Measurements from ENCODE around the gene GPX4.

Gene GPX4

DNA sequence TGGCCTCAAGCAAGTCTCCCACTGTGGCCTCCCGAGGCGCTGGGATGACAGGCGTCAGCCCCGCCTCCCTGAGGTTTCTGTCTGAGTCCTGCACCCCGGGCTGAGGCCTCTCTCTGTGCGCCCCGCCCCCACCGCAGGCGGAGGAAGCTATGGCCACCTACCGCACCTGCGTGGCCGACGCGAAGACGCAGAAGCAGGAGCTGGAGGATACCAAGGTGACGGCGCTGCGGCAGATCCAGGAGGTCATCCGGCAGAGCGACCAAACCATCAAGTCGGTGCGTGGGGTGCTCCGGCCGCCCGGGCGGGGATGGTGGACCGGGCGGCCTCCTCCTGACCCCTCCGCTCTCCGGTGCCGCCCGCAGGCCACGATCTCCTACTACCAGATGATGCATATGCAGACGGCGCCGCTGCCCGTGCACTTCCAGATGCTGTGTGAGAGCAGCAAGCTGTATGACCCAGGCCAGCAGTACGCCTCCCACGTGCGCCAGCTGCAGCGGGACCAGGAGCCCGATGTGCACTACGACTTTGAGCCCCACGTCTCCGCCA, 24.2 kb upstream of the GPX4 start:
- no CpG with 5 or more reads among the region's 45 CpGs for WGBS (ENCODE audit: insufficient coverage, insufficient read length)
- no peak for DNase-seq (ENCODE audit: low read depth, low spot score)
- Histone ChIP-seq H3K36me3 (ENCODE audit: control insufficient read depth, insufficient read depth, low read length) (peaks cover 15% of the 10 kb centered on the region), H3K4me3 (ENCODE audit: low read length) (no peak overlapping the region), H3K4me1 (ENCODE audit: control insufficient read depth, insufficient read depth, low read length) (peaks cover 8% of the 10 kb centered on the region), H3K9me3 (ENCODE audit: control insufficient read depth, insufficient read depth, low read length) (no peaks in the 10 kb centered on the region), H3K27ac (ENCODE audit: low read length) (no peak overlapping the region), H3K27me3 (ENCODE audit: control insufficient read depth, insufficient read depth, low read length) (no peaks in the 10 kb centered on the region)

DNA sequence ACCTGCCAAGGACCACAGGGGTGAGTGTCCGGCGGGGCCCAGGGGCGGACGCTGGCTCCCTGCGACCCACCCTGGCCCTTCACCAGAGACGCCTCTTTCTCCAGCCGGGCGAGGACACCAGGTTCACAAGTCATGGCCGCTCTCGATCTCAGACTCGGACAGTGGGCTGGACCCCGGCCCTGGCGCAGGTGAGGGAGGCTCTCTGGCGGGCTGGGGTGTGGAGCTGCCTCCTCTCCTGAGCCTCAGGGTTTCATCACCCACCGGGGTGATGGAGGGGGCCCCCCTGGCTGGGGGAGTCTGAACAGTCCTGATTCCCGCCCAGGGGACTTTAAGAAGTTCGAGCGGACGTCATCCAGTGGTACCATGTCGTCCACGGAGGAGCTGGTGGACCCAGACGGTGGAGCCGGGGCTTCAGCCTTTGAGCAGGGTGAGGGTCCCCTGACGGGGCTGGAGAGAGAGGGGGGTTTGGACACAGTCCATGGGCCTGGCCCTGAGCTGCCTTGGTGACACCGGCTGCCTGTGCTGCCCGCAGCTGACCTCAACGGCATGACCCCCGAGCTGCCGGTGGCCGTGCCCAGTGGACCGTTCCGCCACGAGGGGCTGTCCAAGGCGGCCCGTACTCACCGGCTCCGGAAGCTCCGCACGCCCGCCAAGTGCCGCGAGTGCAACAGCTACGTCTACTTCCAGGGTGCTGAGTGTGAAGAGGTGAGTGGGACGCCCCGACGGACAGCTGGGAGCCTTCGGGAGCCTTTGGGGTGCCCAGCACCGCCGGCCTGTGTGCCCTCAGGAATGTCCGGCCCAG, 23.2 kb upstream of the GPX4 start:
- DNase-seq (ENCODE audit: low read depth, low spot score) = no peak
- H3K27ac ChIP-seq (ENCODE audit: low read length) = no peak overlapping the region
- H3K4me1 ChIP-seq (ENCODE audit: control insufficient read depth, insufficient read depth, low read length) = peaks cover 8% of the 10 kb centered on the region
- WGBS (ENCODE audit: insufficient coverage, insufficient read length) = no CpG with 5 or more reads among the region's 50 CpGs
- H3K36me3 ChIP-seq (ENCODE audit: control insufficient read depth, insufficient read depth, low read length) = peaks cover 16% of the 10 kb centered on the region
- no peaks in the 10 kb centered on the region for H3K27me3 ChIP-seq (ENCODE audit: control insufficient read depth, insufficient read depth, low read length)
- H3K9me3 ChIP-seq (ENCODE audit: control insufficient read depth, insufficient read depth, low read length) = no peaks in the 10 kb centered on the region
- no peak overlapping the region for H3K4me3 ChIP-seq (ENCODE audit: low read length)

DNA sequence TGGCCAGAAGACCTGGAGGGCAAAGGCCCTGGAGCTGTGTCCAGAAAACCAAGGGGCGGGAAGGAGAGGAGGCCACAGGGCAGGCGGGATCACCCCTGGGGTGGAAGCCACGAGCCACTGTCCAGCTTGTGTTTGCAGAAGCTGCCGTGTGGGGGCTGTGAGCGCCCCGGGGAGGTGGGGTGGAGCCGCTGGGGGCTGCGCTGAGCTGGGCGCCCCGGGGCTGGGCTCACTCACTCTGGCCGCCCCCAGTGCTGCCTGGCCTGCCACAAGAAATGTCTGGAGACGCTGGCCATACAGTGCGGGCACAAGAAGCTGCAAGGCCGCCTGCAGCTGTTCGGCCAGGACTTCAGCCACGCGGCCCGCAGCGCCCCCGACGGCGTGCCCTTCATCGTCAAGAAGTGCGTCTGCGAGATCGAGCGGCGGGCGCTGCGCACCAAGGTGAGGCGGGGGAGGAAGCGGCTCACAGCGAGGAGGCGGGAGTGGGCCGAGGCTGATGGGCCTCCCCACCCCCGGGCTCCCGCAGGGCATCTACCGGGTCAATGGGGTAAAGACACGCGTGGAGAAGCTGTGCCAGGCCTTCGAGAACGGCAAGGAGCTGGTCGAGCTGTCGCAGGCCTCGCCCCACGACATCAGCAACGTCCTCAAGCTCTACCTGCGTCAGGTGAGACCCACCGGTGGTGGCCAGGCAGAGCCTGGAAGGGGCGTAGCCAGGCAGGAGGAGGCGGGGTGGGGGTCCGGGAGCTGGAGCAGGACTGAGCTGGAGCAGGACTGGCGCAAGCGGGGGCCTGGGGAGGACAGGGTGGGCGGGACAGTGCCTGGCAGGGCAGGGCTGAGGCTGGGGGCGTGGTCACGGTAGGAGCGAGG, 22.3 kb upstream of the GPX4 start:
- peak overlapping the region; percentile 16; the same call in 1 of the 2 replicates for H3K4me3 ChIP-seq (ENCODE audit: low read length)

DNA sequence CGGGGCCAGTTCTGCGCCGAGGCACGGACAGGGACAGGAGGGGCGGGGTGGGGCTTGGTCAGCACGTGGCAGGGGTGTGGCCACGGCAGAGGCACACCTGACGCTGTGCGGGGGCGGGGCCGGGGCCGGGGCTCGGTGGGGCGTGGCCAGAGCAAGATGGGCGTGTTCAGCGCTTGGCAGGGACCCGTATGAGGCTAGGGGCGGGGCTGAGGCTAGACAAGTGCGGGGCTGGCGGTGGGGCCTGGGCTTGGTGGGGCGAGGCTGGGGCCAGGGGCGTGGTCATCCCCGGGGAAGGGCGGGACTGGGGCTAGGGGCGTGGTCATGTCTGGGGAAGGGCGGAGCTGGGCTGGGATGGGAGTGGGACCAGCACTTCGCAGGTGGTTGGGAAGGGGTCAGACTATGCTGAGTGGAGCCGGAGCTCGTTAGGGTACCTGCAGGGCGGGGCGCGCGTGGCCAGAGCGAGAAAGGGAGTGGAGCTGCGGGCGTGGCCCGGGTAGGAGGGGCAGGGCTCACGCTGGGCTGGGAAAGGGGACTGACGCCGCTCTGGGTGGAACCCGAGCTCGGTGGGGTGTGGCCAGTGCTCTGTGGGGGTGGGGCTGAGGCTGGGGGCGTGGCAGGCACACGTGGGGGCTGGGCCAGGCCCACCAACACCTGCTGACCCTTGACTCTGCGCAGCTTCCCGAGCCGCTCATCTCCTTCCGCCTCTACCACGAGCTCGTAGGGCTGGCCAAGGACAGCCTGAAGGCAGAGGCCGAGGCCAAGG, 21.4 kb upstream of the GPX4 start:
- peak overlapping the region; percentile 46; the same call in 1 of the 2 replicates for H3K4me3 ChIP-seq (ENCODE audit: low read length)
- H3K27ac ChIP-seq (ENCODE audit: low read length) = no peak overlapping the region
- H3K4me1 ChIP-seq (ENCODE audit: control insufficient read depth, insufficient read depth, low read length) = peaks cover 8% of the 10 kb centered on the region
- H3K36me3 ChIP-seq (ENCODE audit: control insufficient read depth, insufficient read depth, low read length) = peaks cover 23% of the 10 kb centered on the region
- H3K27me3 ChIP-seq (ENCODE audit: control insufficient read depth, insufficient read depth, low read length) = no peaks in the 10 kb centered on the region
- no peaks in the 10 kb centered on the region for H3K9me3 ChIP-seq (ENCODE audit: control insufficient read depth, insufficient read depth, low read length)
- no CpG with 5 or more reads among the region's 51 CpGs for WGBS (ENCODE audit: insufficient coverage, insufficient read length)
- DNase-seq (ENCODE audit: low read depth, low spot score) = no peak

More for the DNA sequence above, 22.3 kb upstream of the GPX4 start:
- H3K9me3 ChIP-seq (ENCODE audit: control insufficient read depth, insufficient read depth, low read length) = no peaks in the 10 kb centered on the region
- WGBS (ENCODE audit: insufficient coverage, insufficient read length) = no CpG with 5 or more reads among the region's 58 CpGs
- peaks cover 23% of the 10 kb centered on the region for H3K36me3 ChIP-seq (ENCODE audit: control insufficient read depth, insufficient read depth, low read length)
- DNase-seq (ENCODE audit: low read depth, low spot score) = no peak
- no peaks in the 10 kb centered on the region for H3K27me3 ChIP-seq (ENCODE audit: control insufficient read depth, insufficient read depth, low read length)
- peaks cover 8% of the 10 kb centered on the region for H3K4me1 ChIP-seq (ENCODE audit: control insufficient read depth, insufficient read depth, low read length)
- H3K27ac ChIP-seq (ENCODE audit: low read length) = no peak overlapping the region

DNA sequence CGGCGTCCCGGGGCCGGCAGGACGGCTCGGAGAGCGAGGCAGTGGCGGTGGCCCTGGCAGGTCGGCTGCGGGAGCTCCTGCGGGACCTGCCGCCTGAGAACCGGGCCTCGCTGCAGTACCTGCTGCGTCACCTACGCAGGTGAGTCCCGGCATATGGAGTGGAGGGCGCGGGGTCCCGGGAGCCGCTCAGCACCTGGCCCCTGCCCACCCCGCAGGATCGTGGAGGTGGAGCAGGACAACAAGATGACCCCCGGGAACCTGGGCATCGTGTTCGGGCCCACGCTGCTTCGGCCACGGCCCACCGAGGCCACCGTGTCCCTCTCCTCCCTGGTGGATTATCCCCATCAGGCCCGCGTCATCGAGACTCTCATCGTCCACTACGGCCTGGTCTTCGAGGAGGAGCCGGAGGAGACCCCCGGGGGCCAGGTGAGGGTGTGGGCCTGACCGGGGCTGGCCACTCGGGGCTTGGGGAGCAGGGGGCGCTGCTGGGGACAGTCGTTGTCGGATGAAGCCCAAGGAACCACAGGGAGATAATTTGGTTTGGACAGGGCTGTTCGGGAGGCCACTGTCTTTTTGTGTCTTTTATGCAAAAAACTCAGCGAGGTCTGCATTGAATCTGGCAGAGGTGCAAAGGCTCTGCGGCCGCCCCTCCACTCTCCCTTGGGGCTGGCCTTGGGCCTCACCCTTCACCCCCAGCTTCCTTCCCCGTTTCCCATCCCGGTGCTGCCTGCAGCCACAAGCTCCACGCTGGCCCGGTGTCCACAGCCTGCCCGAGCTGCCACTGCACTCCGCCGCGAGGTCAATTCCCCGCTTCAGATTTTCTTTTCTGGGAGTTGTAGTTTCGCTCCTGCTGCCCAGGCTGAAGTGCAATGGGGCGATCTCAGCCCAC, 20.6 kb upstream of the GPX4 start:
- Histone ChIP-seq H3K27ac (ENCODE audit: low read length) (no peak overlapping the region), H3K27me3 (ENCODE audit: control insufficient read depth, insufficient read depth, low read length) (no peaks in the 10 kb centered on the region), H3K4me3 (ENCODE audit: low read length) (no peak overlapping the region; the same call in 1 of the 2 replicates), H3K9me3 (ENCODE audit: control insufficient read depth, insufficient read depth, low read length) (no peaks in the 10 kb centered on the region), H3K4me1 (ENCODE audit: control insufficient read depth, insufficient read depth, low read length) (peaks cover 8% of the 10 kb centered on the region), H3K36me3 (ENCODE audit: control insufficient read depth, insufficient read depth, low read length) (peaks cover 25% of the 10 kb centered on the region)
- no peak for DNase-seq (ENCODE audit: low read depth, low spot score)
- WGBS (ENCODE audit: insufficient coverage, insufficient read length) = no CpG with 5 or more reads among the region's 59 CpGs

DNA sequence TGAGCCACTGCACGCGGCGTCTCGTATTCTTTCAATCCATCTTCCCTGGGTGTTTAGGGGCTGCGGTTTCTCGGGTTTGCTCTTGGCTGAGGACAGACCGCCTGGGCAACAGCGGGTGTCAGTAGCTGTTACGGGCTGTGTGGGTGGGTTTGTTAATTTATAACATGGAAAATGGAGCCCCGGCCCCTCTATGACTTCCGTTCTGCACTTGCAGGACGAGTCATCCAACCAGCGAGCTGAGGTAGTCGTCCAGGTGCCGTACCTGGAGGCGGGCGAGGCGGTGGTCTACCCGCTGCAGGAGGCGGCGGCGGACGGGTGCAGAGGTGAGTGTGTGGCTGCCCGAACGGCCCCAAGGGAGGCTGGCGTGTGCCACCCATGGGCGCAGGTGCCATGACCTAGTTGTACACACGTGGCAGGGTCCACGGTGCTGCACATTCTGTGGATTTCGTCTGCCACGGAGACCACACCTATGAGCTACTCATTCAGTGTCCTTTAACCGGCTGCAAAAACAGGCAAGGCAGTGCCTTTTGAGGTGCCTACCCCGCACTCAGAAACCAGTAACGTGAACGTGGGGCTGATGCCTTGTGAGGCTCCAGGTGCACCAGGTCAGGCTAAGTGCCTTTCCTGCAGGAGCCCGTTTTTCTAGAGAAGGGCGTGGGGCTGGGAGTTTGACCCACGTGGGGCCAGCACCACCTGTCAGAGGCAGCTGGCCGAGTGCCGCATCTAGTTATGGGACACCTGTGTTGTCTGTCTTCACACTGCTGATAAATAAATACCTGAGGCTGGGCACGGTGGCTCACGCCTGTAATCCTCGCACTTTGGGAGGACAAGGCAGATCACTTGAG, 19.5 kb upstream of the GPX4 start:
- H3K27me3 ChIP-seq (ENCODE audit: control insufficient read depth, insufficient read depth, low read length) = no peaks in the 10 kb centered on the region
- no peak overlapping the region for H3K4me3 ChIP-seq (ENCODE audit: low read length)
- DNase-seq (ENCODE audit: low read depth, low spot score) = no peak
- no peak overlapping the region for H3K27ac ChIP-seq (ENCODE audit: low read length)
- no peaks in the 10 kb centered on the region for H3K9me3 ChIP-seq (ENCODE audit: control insufficient read depth, insufficient read depth, low read length)
- peaks cover 33% of the 10 kb centered on the region for H3K36me3 ChIP-seq (ENCODE audit: control insufficient read depth, insufficient read depth, low read length)
- H3K4me1 ChIP-seq (ENCODE audit: control insufficient read depth, insufficient read depth, low read length) = peaks cover 8% of the 10 kb centered on the region
- no CpG with 5 or more reads among the region's 43 CpGs for WGBS (ENCODE audit: insufficient coverage, insufficient read length)

DNA sequence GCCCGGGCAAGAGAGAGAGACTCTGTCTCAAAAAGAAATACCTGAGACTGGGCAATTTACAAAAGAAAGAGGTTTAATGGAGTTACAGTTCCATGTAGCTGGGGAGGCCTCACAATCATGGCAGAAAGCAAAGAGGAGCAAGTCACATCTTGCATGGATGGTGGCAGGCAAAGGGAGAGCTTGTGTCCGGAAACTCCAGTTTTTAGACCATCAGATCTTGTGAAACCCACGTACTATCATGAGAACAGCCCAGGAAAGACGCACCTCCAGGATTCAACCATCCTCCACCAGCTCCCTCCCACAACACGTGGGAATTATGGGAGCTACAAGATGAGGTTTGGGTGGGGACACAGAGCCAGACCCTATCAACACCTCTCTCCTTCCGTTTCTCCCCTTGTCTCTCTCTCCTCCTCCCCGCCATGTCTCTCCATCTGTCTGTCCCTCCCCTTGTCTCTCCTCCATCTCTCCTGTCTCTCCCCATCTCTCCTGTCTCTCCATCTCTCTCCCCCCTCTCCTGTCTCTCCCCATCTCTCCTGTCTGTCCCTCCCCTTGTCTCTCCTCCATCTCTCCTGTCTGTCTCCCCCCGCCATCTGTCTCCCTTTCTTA, 18.6 kb upstream of the GPX4 start:
- H3K9me3 ChIP-seq (ENCODE audit: control insufficient read depth, insufficient read depth, low read length) = no peaks in the 10 kb centered on the region
- no peak overlapping the region for H3K27ac ChIP-seq (ENCODE audit: low read length)
- peaks cover 8% of the 10 kb centered on the region for H3K4me1 ChIP-seq (ENCODE audit: control insufficient read depth, insufficient read depth, low read length)
- H3K4me3 ChIP-seq (ENCODE audit: low read length) = no peak overlapping the region
- no peaks in the 10 kb centered on the region for H3K27me3 ChIP-seq (ENCODE audit: control insufficient read depth, insufficient read depth, low read length)
- no CpG with 5 or more reads among the region's 8 CpGs for WGBS (ENCODE audit: insufficient coverage, insufficient read length)
- peaks cover 28% of the 10 kb centered on the region for H3K36me3 ChIP-seq (ENCODE audit: control insufficient read depth, insufficient read depth, low read length)
- no peak for DNase-seq (ENCODE audit: low read depth, low spot score)

DNA sequence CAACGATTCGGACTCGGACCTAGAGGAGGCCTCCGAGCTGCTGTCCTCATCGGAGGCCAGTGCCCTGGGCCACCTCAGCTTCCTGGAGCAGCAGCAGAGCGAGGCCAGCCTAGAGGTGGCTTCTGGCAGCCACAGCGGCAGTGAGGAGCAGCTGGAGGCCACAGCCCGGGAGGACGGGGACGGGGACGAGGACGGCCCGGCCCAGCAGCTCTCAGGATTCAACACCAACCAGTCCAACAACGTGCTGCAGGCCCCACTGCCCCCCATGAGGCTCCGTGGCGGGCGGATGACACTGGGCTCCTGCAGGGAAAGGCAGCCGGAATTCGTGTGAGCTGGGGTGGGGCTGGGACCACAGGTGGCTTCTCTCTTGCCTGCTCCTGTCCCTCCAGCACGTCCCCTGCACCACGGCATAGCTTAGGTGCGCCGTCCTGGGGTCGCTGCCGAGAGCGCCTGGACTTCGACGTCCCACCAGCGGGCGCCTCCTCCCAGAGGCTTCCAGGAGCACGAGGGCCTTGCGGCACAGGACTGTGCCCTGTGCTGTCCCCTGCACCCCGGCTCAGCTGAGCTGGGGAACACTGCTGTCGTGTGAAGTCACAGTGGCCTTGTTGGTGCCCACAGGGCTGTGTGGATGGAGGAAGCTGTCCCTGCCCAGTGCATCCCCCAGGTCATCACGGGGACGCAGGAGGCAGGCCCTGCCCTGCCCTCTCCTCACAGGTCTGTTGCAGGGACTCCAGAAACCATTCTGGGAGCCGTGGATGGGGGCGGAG, 17.9 kb upstream of the GPX4 start:
- no CpG with 5 or more reads among the region's 38 CpGs for WGBS (ENCODE audit: insufficient coverage, insufficient read length)
- H3K27me3 ChIP-seq (ENCODE audit: control insufficient read depth, insufficient read depth, low read length) = no peaks in the 10 kb centered on the region
- no peak for DNase-seq (ENCODE audit: low read depth, low spot score)
- no peak overlapping the region for H3K4me3 ChIP-seq (ENCODE audit: low read length)
- peaks cover 8% of the 10 kb centered on the region for H3K4me1 ChIP-seq (ENCODE audit: control insufficient read depth, insufficient read depth, low read length)
- no peak overlapping the region for H3K27ac ChIP-seq (ENCODE audit: low read length)
- peaks cover 21% of the 10 kb centered on the region for H3K36me3 ChIP-seq (ENCODE audit: control insufficient read depth, insufficient read depth, low read length)
- no peaks in the 10 kb centered on the region for H3K9me3 ChIP-seq (ENCODE audit: control insufficient read depth, insufficient read depth, low read length)

All from iPS DF 6.9 (cell line).